Astrocyte of the cerebellum (primary cell): ENCODE data around the gene MMP20.

Experiments used
- DNase-seq: peaks from one replicate; pipeline ENCODE4 v3.0.0-alpha.2; 2011; ENCODE audit warnings: low read depth
- H3K4me3 ChIP-seq: 2 replicates; pipeline ENCODE4 v1.5.1; 2011; ENCODE audit warnings: mild to moderate bottlenecking, low read depth, low read length, moderate library complexity
- CTCF ChIP-seq: IDR thresholded peaks from 2 replicates; pipeline ENCODE4 v1.5.1; 2012; ENCODE audit warnings: low read length, low read depth, moderate library complexity, mild to moderate bottlenecking; ENCODE audit errors: missing control alignments
- in situ Hi-C: cut with HindIII; loops from 2 replicates; pipeline ENCODE4 v1.10.0; 2017; ENCODE audit warnings: low sequenced_read_pairs

MMP20 gene

GRCh38 chr11:102600666-102601065 is 24.5 kb downstream of the MMP20 start:
- no peak overlapping the region for H3K4me3 ChIP-seq
- TF ChIP-seq CTCF = no peak
- DNase-seq = no peak
- in situ Hi-C loops = no loop called here

GRCh38 chr11:102599642-102600261 is 25.4 kb downstream of the MMP20 start:
- peak; percentile 88 for DNase-seq
- H3K4me3 ChIP-seq = no peak overlapping the region
- in situ Hi-C loops = no loop called here
- no peak for TF ChIP-seq CTCF

GRCh38 chr11:102598272-102598671 is 26.9 kb downstream of the MMP20 start:
- in situ Hi-C loops = no loop called here
- TF ChIP-seq CTCF = no peak
- DNase-seq = no peak
- H3K4me3 ChIP-seq = no peak overlapping the region

- H3K4me3 ChIP-seq = no peak overlapping the region
- no peak for DNase-seq
- in situ Hi-C loops = no loop called here
- no peak for TF ChIP-seq CTCF
These were observed 28.6 kb downstream of the MMP20 start for GRCh38 chr11:102596578-102596977.

GRCh38 chr11:102592634-102593581 is 32.2 kb downstream of the MMP20 start:
- no peak overlapping the region for H3K4me3 ChIP-seq
- in situ Hi-C loops = no loop called here
- DNase-seq = no peak

GRCh38 chr11:102592131-102592530 is 33.0 kb downstream of the MMP20 start:
- in situ Hi-C loops = no loop called here
- no peak for TF ChIP-seq CTCF
- DNase-seq = no peak
- no peak overlapping the region for H3K4me3 ChIP-seq

More at GRCh38 chr11:102592634-102593581, 32.2 kb downstream of the MMP20 start:
- peak; percentile 61 for TF ChIP-seq CTCF
